CD4-positive, alpha-beta memory T cell (primary cell): ENCODE results near the gene BEAN1. TPM values are rescaled to one million over a fixed set of nuclear protein-coding genes. Genes with fewer than 3 reads are reported as not detected.

Experiments used
- CTCF ChIA-PET: fragments of 350-600 bp; sonication (Branson Sonifier 250); formaldehyde crosslinking; loops from one replicate; lab custom pipeline; 2021; ENCODE audit warnings: inconsistent platforms; ENCODE audit not compliant: partially characterized antibody; lab: Charles Lee
- POLR2A ChIA-PET: fragments of 350-600 bp; sonication (Branson Sonifier 250); formaldehyde crosslinking; loops from one replicate; lab custom pipeline; 2021; ENCODE audit not compliant: partially characterized antibody; lab: Charles Lee
- DNase-seq, 5 donors: peaks; one replicate each; pipeline versions ENCODE4 v3.0.0 to v3.0.0-alpha.2; 2020 to 2022; ENCODE audit warnings: mixed read lengths in 1 of 5
- H3K27ac ChIP-seq: one replicate; pipeline ENCODE4 v1.7.0; 2013; ENCODE audit warnings: low read depth, low read length
- H3K27me3 ChIP-seq: 2 replicates; pipeline ENCODE4 v1.7.0; 2013; ENCODE audit warnings: mild to moderate bottlenecking, low read length, moderate library complexity; ENCODE audit not compliant: insufficient read depth
- H3K36me3 ChIP-seq: 2 replicates; pipeline ENCODE4 v1.7.0; 2013; ENCODE audit warnings: mild to moderate bottlenecking, low read length, moderate library complexity; ENCODE audit not compliant: insufficient read depth
- H3K4me1 ChIP-seq: 2 replicates; pipeline ENCODE4 v1.7.0; 2013; ENCODE audit warnings: mild to moderate bottlenecking, low read length, moderate library complexity; ENCODE audit not compliant: insufficient read depth
- H3K4me3 ChIP-seq, 2 donors: one replicate each; pipeline ENCODE4 v1.7.0; 2013; ENCODE audit warnings: low read length in 2 of 2, mild to moderate bottlenecking in 1 of 2
- H3K9me3 ChIP-seq, 2 donors: one replicate each; pipeline ENCODE4 v1.7.0; 2013; ENCODE audit warnings: low read length in 2 of 2, control low read depth in 1 of 2; ENCODE audit not compliant: control insufficient read depth in 1 of 2
- H3K27ac Mint-ChIP-seq, 7 donors: one replicate each; pipeline ENCODE4 v1.8.0; 2020 to 2021; ENCODE audit warnings: mixed read lengths in 7 of 7, mild to moderate bottlenecking in 6 of 7, inconsistent platforms in 3 of 7, moderate library complexity in 3 of 7
- H3K27me3 Mint-ChIP-seq, 2 donors: one replicate each; pipeline ENCODE4 v1.8.0; 2020 to 2021; ENCODE audit warnings: mixed read lengths in 2 of 2
- H3K36me3 Mint-ChIP-seq, 2 donors: one replicate each; pipeline ENCODE4 v1.8.0; 2020 to 2021; ENCODE audit warnings: mixed read lengths in 2 of 2, inconsistent platforms in 1 of 2, mild to moderate bottlenecking in 1 of 2
- H3K4me1 Mint-ChIP-seq, 4 donors: one replicate each; pipeline ENCODE4 v1.8.0; 2020 to 2021; ENCODE audit warnings: mixed read lengths in 4 of 4, mild to moderate bottlenecking in 1 of 4
- H3K4me3 Mint-ChIP-seq, 8 donors: one replicate each; pipeline ENCODE4 v1.8.0; 2020 to 2021; ENCODE audit warnings: mixed read lengths in 8 of 8, mild to moderate bottlenecking in 7 of 8, moderate library complexity in 6 of 8, inconsistent platforms in 3 of 8
- H3K9me3 Mint-ChIP-seq, 8 donors: one replicate each; pipeline ENCODE4 v1.8.0; 2020 to 2021; ENCODE audit warnings: mixed read lengths in 8 of 8, mild to moderate bottlenecking in 5 of 8, inconsistent platforms in 3 of 8, moderate library complexity in 1 of 8
- intact Hi-C: fragments of 100-400 bp; cut with micrococcal nuclease; formaldehyde crosslinking; loops from one replicate; pipeline ENCODE4 v1.15.1; 2023
- polyA plus RNA-seq, 2 donors: library from polyadenylated mRNA; unstranded; fragments of 300-500 nt; fragmentation: Illumina TruSeq; gene quantifications; one replicate each; pipeline ENCODE4 v1.2.3, GENCODE V29; 2021
- total RNA-seq, 2 experiments: library from RNA; stranded (reverse); gene quantifications; one replicate each; pipeline ENCODE4 v1.2.3, GENCODE V29; 2021

Gene BEAN1
- total and polyA plus RNA-seq, 4 experiments from 2014 or later = 0.23 TPM; not detected in 3

DNA sequence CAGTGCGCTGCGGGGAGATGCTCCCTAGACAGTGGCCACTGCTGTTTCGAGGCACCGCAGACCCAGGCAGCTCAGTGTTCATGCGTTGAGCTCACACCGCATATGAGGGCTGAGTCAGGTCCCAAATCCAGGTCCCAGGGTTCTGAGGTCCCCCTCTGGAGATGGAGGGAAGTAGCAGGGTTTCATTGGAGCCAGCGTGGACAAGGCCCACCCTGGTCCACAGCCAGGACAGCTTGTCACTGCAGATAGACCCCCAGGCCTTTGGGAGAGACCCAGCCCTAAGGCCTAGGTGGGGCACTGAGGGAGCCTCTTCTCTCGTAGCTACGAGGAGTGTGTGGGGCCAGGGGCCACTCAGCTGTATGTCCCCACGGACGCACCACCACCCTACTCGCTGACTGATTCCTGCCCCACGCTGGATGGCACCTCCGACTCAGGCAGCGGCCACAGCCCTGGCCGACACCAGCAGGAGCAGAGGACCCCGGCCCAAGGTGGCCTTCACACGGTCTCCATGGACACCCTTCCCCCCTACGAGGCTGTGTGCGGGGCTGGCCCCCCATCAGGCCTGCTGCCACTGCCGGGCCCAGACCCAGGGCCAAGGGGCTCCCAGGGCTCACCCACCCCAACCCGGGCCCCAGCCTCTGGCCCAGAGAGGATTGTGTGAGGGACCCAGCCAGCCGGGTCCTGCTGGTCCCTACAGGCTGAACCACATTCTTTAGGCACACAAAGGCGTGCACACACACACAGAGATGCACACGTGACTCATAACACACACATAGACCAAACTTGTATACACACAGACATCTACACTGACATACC, 53.4 kb downstream of the BEAN1 start:
- no peak for DNase-seq
- H3K9me3 Mint-ChIP-seq = no peaks in the 10 kb centered on the region
- ChIA-PET POLR2A (interaction anchor here (0.7 to 1.9 kb wide), 5 partner anchors 42 to 124 kb away, joined by 4 to 8 read pairs (median 5); partner anchors contain the start of genes CKLF, CMTM3 and TK2), CTCF (interaction anchor here (1.0 to 7.3 kb wide), 14 partner anchors 8 to 170 kb away, joined by 3 to 83 read pairs (median 5); partner anchors contain the start of gene CKLF)
- no peak overlapping the region for H3K4me3 Mint-ChIP-seq
- Histone ChIP-seq H3K27me3 (no peaks in the 10 kb centered on the region), H3K36me3 (no peaks in the 10 kb centered on the region), H3K9me3 (no peaks in the 10 kb centered on the region), H3K4me1 (peaks cover 35% of the 10 kb centered on the region), H3K4me3 (no peak overlapping the region), H3K27ac (no peak overlapping the region)
- intact Hi-C loops = no loop called here
- H3K36me3 Mint-ChIP-seq = no peaks in the 10 kb centered on the region
- peaks cover 14 to 39% (median 28%) of the 10 kb centered on the region in 4 donors for H3K4me1 Mint-ChIP-seq
- no peaks in the 10 kb centered on the region for H3K27me3 Mint-ChIP-seq
- H3K27ac Mint-ChIP-seq = peak overlapping the region in 2 of 7 donors; percentile 29 to 37

DNA sequence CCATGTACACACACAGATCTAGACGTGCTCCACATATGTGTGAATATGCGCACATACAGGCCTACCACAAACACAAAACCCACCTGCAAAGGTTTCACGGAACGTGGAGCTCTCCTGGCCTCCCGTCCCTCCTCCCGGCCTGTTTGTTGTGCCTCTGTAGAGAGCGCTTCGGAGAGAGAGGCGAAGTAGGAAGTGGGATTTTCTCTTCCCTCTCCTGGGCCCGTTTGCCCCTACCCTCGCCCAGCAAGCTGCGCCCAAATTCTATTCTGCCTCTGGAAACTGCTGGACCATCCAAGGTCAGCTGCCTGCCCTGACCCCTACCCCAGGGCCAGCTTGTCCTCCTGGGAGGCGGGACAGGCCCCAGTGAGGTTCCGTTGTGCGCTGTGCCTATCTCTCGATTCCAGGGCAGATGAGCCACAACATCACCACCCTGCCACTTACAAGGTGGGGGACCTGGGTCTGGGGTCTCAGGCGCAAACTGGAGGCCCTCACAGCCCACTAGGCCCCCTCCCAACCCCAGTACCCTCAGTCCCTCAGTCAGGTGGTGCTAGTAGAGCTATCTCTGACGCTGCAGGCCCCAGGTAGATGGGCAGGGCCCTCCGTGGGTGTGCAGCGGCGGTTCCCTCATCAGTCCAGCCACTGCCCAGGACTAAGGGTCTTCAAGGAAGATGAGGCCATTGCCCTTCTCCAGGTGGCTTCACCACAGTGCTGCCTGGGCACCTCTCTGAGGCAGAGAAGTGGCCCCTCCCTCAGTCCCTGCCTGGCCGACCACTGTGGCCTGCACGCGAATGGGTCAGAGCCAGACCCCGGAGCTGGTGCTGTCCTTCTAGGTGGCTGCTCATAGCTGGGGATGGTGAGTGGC, 54.2 kb downstream of the BEAN1 start:
- peaks cover 32% of the 10 kb centered on the region for H3K4me1 ChIP-seq
- no peaks in the 10 kb centered on the region for H3K27me3 ChIP-seq
- H3K4me3 ChIP-seq = no peak overlapping the region
- H3K4me3 Mint-ChIP-seq = no peak overlapping the region
- ChIA-PET CTCF (interaction anchor here (1.0 to 7.3 kb wide), 5 partner anchors 30 to 108 kb away, joined by 3 to 83 read pairs (median 27); partner anchors contain the start of gene CKLF), POLR2A (interaction anchor here (1.9 kb wide), 1 partner anchor 108 kb away, joined by 5 read pairs; no protein-coding TSS in a partner anchor)
- H3K36me3 ChIP-seq = no peaks in the 10 kb centered on the region
- peaks cover 12 to 37% (median 26%) of the 10 kb centered on the region in 4 donors for H3K4me1 Mint-ChIP-seq
- DNase-seq = no peak
- intact Hi-C loops = no loop called here
- peak overlapping the region in 1 of 7 donors; percentile 37 for H3K27ac Mint-ChIP-seq
- no peaks in the 10 kb centered on the region for H3K27me3 Mint-ChIP-seq
- H3K9me3 ChIP-seq = no peaks in the 10 kb centered on the region
- H3K27ac ChIP-seq = no peak overlapping the region
- no peaks in the 10 kb centered on the region for H3K36me3 Mint-ChIP-seq
- no peaks in the 10 kb centered on the region for H3K9me3 Mint-ChIP-seq

DNA sequence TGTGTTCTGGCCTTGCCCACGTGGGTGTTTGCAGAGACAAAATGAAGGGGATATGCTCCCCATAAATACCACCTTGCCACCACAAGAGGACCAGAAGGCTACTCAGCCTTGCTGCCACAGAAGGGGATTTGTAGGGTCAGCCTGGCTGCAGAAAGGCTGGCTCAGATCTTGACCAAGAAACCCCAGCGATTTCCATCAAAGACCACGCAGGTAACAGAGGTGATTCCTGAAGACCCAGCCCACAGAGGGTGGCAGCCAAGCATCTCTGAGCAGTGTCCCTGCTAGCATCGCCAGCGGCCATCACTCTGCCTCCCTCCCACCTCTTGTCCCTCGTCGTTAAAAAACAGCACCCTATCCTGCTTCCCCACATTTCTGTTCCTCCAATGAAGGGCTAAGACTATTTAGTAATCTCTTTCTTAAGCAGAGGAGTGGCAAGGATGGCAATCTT, 54.9 kb downstream of the BEAN1 start:
- Histone ChIP-seq H3K36me3 (no peaks in the 10 kb centered on the region), H3K27ac (no peak overlapping the region), H3K4me3 (no peak overlapping the region), H3K9me3 (no peaks in the 10 kb centered on the region), H3K27me3 (no peaks in the 10 kb centered on the region), H3K4me1 (peaks cover 27% of the 10 kb centered on the region)
- Mint-ChIP-seq H3K36me3 (no peaks in the 10 kb centered on the region), H3K27me3 (no peaks in the 10 kb centered on the region), H3K9me3 (no peaks in the 10 kb centered on the region), H3K4me1 (peaks cover 12 to 37% (median 23%) of the 10 kb centered on the region in 4 donors), H3K27ac (no peak overlapping the region), H3K4me3 (no peak overlapping the region)
- POLR2A ChIA-PET = interaction anchor here (1.2 kb wide), 1 partner anchor 11 kb away, joined by 3 read pairs; no protein-coding TSS in a partner anchor
- intact Hi-C loops = no loop called here
- DNase-seq = no peak
- CTCF ChIA-PET = interaction anchor here (0.9 to 7.3 kb wide), 11 partner anchors 26 to 108 kb away, joined by 3 to 83 read pairs (median 6); partner anchors contain the start of gene CKLF

DNA sequence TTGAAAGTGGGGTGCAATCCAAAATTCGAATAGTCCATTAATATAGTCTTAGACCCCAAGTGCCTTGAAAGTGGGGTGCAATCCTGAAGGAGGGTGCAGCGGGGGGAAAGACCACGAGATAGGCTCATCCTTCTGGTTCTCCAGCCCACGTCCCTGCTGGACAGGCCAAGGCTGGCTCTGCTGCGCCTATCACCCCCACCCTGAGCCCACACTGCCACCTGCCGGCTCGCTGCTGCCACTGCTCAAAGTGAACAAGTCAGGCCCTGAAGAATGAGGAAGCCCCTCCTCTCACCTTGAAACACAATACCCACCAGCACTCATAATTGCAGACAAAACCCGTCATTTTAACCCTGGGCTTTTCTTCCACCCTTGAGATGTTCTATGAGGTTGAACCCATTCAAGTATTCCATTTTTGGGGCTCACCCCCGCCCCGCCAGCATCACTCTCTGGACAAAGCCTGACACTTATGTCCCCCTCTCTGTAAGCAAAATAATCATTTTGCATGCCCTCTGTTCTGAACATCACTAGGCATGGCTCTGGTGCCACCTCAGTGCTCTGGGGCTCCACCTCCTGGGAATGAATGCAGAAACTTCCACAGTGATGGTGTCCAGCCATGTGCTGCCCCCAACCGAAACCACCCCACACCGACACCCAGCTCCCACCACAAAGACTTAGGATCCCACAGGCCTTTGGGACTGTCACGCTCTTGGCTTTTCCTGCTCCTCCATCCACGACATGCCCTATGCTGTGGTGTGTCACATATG, 56.8 kb downstream of the BEAN1 start:
- Mint-ChIP-seq H3K4me3 (no peak overlapping the region), H3K27me3 (no peaks in the 10 kb centered on the region), H3K27ac (peak overlapping the region in 5 of 7 donors; percentile 27 to 68 (median 61)), H3K4me1 (peaks cover 10 to 24% (median 13%) of the 10 kb centered on the region in 4 donors), H3K36me3 (no peaks in the 10 kb centered on the region), H3K9me3 (no peaks in the 10 kb centered on the region)
- ChIA-PET POLR2A (interaction anchor here (1.0 kb wide), 1 partner anchor 68 kb away, joined by 3 read pairs; the partner anchor contains the start of gene CKLF), CTCF (interaction anchor here (1.2 to 5.7 kb wide), 9 partner anchors 8 to 120 kb away, joined by 3 to 72 read pairs (median 6); partner anchors contain the start of gene CKLF)
- Histone ChIP-seq H3K36me3 (no peaks in the 10 kb centered on the region), H3K27me3 (no peaks in the 10 kb centered on the region), H3K9me3 (no peaks in the 10 kb centered on the region), H3K27ac (no peak overlapping the region), H3K4me1 (peaks cover 16% of the 10 kb centered on the region), H3K4me3 (no peak overlapping the region)
- DNase-seq = peak; percentile 60 to 69 (median 64)
- intact Hi-C loops = loop anchor here (1.0 kb wide), 2 partner anchors 78 to 127 kb away; no protein-coding TSS in a partner anchor

DNA sequence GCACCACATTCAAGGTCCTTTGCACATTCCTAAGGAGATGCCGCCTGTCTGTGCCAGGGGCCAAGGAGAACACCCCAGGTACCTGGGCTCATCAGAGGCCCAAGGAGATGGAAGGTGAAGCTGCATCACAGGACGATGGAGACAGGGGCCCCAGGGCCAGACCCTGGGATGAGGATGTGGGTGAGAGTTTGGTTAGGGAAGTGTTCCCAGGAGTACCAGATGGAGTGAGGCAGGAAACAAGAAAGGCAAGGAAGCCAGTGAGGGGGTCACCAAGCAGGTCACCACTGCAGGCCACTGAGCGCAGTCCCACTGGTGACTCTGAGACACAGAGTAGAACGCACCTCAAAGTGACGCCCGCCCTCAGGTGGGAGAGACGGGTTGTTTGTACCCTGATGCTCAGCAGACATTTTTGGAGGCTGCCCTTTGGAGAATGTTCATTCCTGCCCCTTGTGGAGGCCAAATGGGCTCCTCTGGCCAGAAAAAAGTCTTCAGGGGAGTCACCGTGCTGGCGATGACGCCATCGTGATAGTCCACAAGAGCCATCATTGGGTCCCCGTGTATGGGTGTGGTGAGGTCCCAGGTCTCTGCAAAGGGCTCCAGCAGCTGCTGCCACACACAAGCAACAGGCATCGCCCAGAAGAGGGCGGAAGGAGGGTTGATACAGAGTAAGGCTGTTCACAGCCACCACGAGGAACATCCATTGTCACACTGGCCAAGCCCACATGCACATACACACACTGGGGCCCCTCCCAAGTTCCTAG, 57.5 kb downstream of the BEAN1 start:
- Mint-ChIP-seq H3K27ac (no peak overlapping the region), H3K36me3 (no peaks in the 10 kb centered on the region), H3K4me3 (no peak overlapping the region), H3K27me3 (no peaks in the 10 kb centered on the region), H3K9me3 (no peaks in the 10 kb centered on the region), H3K4me1 (peaks cover 8 to 16% (median 10%) of the 10 kb centered on the region in 4 donors)
- CTCF ChIA-PET = interaction anchor here (1.0 to 5.4 kb wide), 7 partner anchors 8 to 119 kb away, joined by 3 to 72 read pairs (median 5); partner anchors contain the start of gene CKLF
- H3K4me3 ChIP-seq = no peak overlapping the region
- intact Hi-C loops = no loop called here
- POLR2A ChIA-PET = no interaction called here
- no peaks in the 10 kb centered on the region for H3K27me3 ChIP-seq
- peaks cover 8% of the 10 kb centered on the region for H3K4me1 ChIP-seq
- no peaks in the 10 kb centered on the region for H3K36me3 ChIP-seq
- no peaks in the 10 kb centered on the region for H3K9me3 ChIP-seq
- no peak overlapping the region for H3K27ac ChIP-seq
- DNase-seq = no peak

DNA sequence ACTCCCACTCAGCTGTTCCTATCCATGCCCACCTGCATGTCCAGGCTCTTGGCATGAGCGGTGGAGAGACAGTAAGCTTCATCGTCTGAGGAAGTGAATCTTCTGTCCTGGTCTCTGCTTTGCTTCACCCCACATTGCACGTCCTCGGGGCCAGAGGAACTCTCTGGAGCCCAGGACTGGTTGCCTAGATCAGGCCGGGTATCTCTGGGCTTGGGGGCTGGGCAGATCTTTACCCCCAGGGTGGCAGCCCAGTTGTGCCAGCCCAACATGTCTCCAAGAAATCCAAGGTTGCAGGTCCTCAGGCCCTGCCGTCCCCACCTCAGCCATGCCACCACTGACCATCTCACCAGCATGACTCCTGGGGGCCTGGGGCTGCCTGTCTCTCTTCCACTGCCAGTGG, 58.3 kb downstream of the BEAN1 start:
- no peak for DNase-seq
- Mint-ChIP-seq H3K4me3 (no peak overlapping the region), H3K27me3 (no peaks in the 10 kb centered on the region), H3K36me3 (no peaks in the 10 kb centered on the region), H3K4me1 (peaks cover 8 to 15% (median 10%) of the 10 kb centered on the region in 4 donors), H3K27ac (no peak overlapping the region), H3K9me3 (no peaks in the 10 kb centered on the region)
- POLR2A ChIA-PET = no interaction called here
- intact Hi-C loops = no loop called here
- Histone ChIP-seq H3K4me3 (no peak overlapping the region), H3K4me1 (peaks cover 7% of the 10 kb centered on the region), H3K36me3 (no peaks in the 10 kb centered on the region), H3K9me3 (no peaks in the 10 kb centered on the region), H3K27ac (no peak overlapping the region), H3K27me3 (no peaks in the 10 kb centered on the region)
- CTCF ChIA-PET = interaction anchor here (1.0 to 5.4 kb wide), 7 partner anchors 9 to 118 kb away, joined by 3 to 72 read pairs (median 5); partner anchors contain the start of gene CKLF
